MCF 10A (cell line): ENCODE results near the gene ZNF783. TPM values are rescaled to one million over a fixed set of nuclear protein-coding genes. Genes with fewer than 3 reads are reported as not detected.

Source experiments
- BruUV-seq: library from RNA; stranded (reverse); fragments of 400-500 nt; replicated peaks from 2 replicates; lab custom pipeline; 2021; lab: Mats Ljungman, UMichigan
- CTCF ChIA-PET: fragments of 300-600 bp; sonication (Branson Sonifier 250); formaldehyde crosslinking; extraction: SDS; loops from one replicate; lab custom pipeline; 2021; ENCODE audit warnings: antibody characterized with exemption, inconsistent platforms; lab: Yijun Ruan, JAX
- POLR2A ChIA-PET: fragments of 300-600, 350-650 bp; sonication (Branson Sonifier 250); formaldehyde crosslinking; extraction: SDS; loops from one replicate; lab custom pipeline; 2020; ENCODE audit warnings: antibody characterized with exemption, inconsistent platforms; lab: Yijun Ruan, JAX
- DNase-seq: peaks from one replicate; pipeline ENCODE4 v3.0.0-alpha.2; 2018; ENCODE audit not compliant: unreplicated experiment
- H3K27ac Mint-ChIP-seq: one replicate; pipeline ENCODE4 v1.8.0; 2022; ENCODE audit warnings: mild to moderate bottlenecking, low read depth, mixed read lengths; ENCODE audit not compliant: unreplicated experiment
- H3K27me3 Mint-ChIP-seq: one replicate; pipeline ENCODE4 v1.8.0; 2022; ENCODE audit warnings: mixed read lengths; ENCODE audit not compliant: insufficient read depth, unreplicated experiment
- H3K36me3 Mint-ChIP-seq: one replicate; pipeline ENCODE4 v1.8.0; 2022; ENCODE audit warnings: mild to moderate bottlenecking, moderate library complexity, mixed read lengths; ENCODE audit not compliant: insufficient read depth, unreplicated experiment
- H3K4me1 Mint-ChIP-seq: one replicate; pipeline ENCODE4 v1.8.0; 2022; ENCODE audit warnings: mixed read lengths; ENCODE audit not compliant: insufficient read depth, unreplicated experiment
- H3K4me3 Mint-ChIP-seq: one replicate; pipeline ENCODE4 v1.8.0; 2022; ENCODE audit warnings: mild to moderate bottlenecking, moderate library complexity, mixed read lengths; ENCODE audit not compliant: unreplicated experiment
- H3K9me3 Mint-ChIP-seq: one replicate; pipeline ENCODE4 v1.8.0; 2022; ENCODE audit warnings: mixed read lengths; ENCODE audit not compliant: unreplicated experiment
- intact Hi-C: fragments of 100-400 bp; cut with micrococcal nuclease; formaldehyde crosslinking; loops from 2 replicates; pipeline ENCODE4 v1.14.1; 2022
- total RNA-seq: library from RNA; stranded (reverse); gene quantifications from 2 replicates; pipeline ENCODE4 v1.2.3, GENCODE V29; 2022
- TF ChIP-seq, protein P1 (sequence below): fragments of 200-600 bp; IDR thresholded peaks from one replicate; pipeline ENCODE4 v1.8.0; 2022; ENCODE audit warnings: antibody characterized with exemption, mild to moderate bottlenecking; ENCODE audit not compliant: unreplicated experiment

Gene ZNF783
- total RNA-seq, 1 experiment from 2014 or later: 39.5 TPM

DNA sequence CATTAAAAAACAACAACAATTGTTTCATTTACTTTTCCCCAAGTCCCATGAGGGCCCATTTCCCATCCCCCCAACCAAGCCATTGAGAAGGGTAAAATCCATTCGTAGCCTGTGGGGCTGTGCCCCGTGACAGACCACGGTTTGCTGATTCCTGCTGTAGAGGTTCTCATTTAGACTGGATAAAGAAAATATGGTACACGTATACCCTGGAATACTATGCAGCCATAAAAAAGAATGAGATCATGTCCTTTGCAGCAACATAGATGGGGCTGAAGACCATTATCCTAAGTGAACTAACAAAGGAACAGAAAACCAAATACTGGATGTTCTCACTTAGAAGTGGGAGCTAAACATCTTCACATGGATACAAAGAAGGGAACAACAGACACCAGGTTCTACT, 44.9 kb downstream of the ZNF783 start:
- intact Hi-C loops: no loop called here
- TF ChIP-seq, protein P1, sequence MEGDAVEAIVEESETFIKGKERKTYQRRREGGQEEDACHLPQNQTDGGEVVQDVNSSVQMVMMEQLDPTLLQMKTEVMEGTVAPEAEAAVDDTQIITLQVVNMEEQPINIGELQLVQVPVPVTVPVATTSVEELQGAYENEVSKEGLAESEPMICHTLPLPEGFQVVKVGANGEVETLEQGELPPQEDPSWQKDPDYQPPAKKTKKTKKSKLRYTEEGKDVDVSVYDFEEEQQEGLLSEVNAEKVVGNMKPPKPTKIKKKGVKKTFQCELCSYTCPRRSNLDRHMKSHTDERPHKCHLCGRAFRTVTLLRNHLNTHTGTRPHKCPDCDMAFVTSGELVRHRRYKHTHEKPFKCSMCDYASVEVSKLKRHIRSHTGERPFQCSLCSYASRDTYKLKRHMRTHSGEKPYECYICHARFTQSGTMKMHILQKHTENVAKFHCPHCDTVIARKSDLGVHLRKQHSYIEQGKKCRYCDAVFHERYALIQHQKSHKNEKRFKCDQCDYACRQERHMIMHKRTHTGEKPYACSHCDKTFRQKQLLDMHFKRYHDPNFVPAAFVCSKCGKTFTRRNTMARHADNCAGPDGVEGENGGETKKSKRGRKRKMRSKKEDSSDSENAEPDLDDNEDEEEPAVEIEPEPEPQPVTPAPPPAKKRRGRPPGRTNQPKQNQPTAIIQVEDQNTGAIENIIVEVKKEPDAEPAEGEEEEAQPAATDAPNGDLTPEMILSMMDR: no peak
- Mint-ChIP-seq H3K9me3 (no peaks in the 10 kb centered on the region), H3K27me3 (no peaks in the 10 kb centered on the region), H3K4me3 (no peak overlapping the region), H3K27ac (no peak overlapping the region), H3K36me3 (peaks cover 6% of the 10 kb centered on the region), H3K4me1 (no peaks in the 10 kb centered on the region)
- BruUV-seq: no TSS peak
- no peak for DNase-seq
- POLR2A ChIA-PET: no interaction called here
- CTCF ChIA-PET: no interaction called here

DNA sequence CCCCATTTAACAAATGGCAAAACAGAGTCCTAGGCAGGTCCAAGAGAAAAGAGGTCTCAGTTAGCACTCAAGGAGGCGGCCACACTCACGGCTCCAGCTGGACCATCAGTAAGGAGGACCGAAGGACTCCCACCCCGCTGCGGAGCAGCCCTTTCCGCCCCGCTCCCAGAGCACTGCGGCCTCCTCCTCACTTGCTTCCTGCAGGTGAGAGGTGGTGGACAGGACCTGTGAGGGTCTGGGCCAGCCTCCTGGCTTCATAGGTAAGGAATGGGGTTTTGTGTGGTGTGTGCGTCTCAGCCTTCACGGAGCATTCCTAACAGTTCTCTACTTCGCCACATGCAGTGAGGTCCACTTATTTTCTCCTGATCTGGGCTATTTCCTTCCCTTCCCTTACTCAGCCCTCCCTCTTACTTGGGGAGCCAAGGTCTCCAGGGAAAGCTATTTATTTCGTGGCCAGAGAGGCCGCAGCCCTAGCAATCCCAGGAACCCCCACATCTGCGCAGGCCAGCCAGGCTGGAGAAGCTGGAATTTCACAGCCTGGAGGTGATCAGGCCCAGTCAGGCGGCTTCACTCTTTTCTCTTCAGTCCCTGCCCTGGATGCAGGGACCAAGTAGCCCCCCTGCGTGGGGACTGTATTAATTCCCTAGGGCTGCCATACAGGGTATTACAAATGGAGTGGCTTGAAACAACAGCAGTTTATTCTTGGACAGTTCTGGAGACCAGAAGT, 45.9 kb downstream of the ZNF783 start:
- Mint-ChIP-seq H3K4me3 (no peak overlapping the region), H3K27ac (no peak overlapping the region), H3K27me3 (no peaks in the 10 kb centered on the region), H3K36me3 (peaks cover 6% of the 10 kb centered on the region), H3K4me1 (no peaks in the 10 kb centered on the region), H3K9me3 (no peaks in the 10 kb centered on the region)
- intact Hi-C loops: no loop called here
- no TSS peak for BruUV-seq
- TF ChIP-seq, protein P1: no peak
- no peak for DNase-seq
- ChIA-PET POLR2A (no interaction called here), CTCF (interaction anchor here (1.6 kb wide), 1 partner anchor 47 kb away, joined by 3 read pairs; no protein-coding TSS in a partner anchor)

DNA sequence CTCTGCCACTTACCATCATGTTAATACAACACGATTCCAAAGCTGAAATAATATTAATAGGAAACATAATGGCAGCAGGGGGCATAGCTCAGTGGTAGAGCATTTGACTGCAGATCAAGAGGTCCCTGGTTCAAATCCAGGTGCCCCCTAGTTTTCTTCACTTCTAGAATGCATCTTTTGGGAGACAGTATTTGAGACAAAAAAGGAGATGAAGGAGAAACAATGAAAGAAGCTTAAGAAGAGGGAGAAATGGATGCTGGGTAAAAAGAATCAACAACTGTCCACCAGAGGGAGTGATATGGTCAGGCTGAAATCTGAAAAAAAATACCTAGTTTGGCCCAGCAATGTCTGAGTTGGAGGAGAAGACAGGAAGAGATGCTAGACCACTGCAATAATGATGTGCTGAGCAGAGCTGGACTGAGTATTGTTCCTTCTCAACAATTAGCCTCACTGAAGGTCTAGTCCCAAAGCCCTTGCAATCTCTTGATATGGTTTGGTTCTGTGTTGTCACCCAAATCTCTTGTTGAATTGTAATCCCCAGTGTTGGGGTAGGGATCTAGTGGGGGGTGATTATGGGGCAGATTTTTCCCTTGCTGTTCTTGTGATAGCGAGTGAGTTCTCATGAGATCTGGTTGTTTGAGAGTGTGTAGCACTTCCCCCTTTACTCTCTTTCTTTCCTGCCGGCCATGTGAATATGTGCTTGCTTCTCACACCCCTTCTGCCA, 48.3 kb downstream of the ZNF783 start:
- peaks cover 15% of the 10 kb centered on the region for H3K27me3 Mint-ChIP-seq
- intact Hi-C loops: loop anchor here (1.0 to 5.0 kb wide), 6 partner anchors 112 to 315 kb away; partner anchors contain the start of genes ZNF282, ZNF746 and ZNF777
- peaks cover 6% of the 10 kb centered on the region for H3K36me3 Mint-ChIP-seq
- peak; percentile 65 for DNase-seq
- BruUV-seq: TSS peak; percentile 100
- ChIA-PET CTCF (interaction anchor here (0.6 to 2.7 kb wide), 51 partner anchors 8 to 1218 kb away, joined by 3 to 13 read pairs (median 4); no protein-coding TSS in a partner anchor), POLR2A (interaction anchor here (0.6 to 1.2 kb wide), 6 partner anchors 15 to 314 kb away, joined by 3 to 5 read pairs (median 3); partner anchors contain the start of gene ZNF777)
- TF ChIP-seq, protein P1: peak; percentile 57
- H3K9me3 Mint-ChIP-seq: no peaks in the 10 kb centered on the region
- no peak overlapping the region for H3K4me3 Mint-ChIP-seq
- no peak overlapping the region for H3K27ac Mint-ChIP-seq
- no peaks in the 10 kb centered on the region for H3K4me1 Mint-ChIP-seq
